A549 (cell line): ENCODE results near the gene ITM2B. TPM values are rescaled to one million over a fixed set of nuclear protein-coding genes. Genes with fewer than 3 reads are reported as not detected.
A peak's percentile ranks its signal among the peaks of the same experiment; 100 is the strongest.
"Not testable (repeated sequence)": the region's sequence is repeated elsewhere in the genome, so short reads cannot be mapped to it uniquely, and the experiment has no call there.

Source experiments
- ATAC-seq, 2 experiments: fragments of 200-7000 bp in 1 of 2; fragments of >200 bp in 1 of 2; cut with Nextera tagmentation in 1 of 2; cut with Tn5 transposase in 1 of 2; 3 replicates each; pipeline versions ENCODE4 v1.8.0 to v1.9.1; 2018 to 2020; ENCODE audit warnings: mild to moderate bottlenecking in 1 of 2, moderate library complexity in 1 of 2
- CTCF ChIA-PET: fragments of 300-600 bp; sonication (Branson Sonifier 250); formaldehyde crosslinking; extraction: SDS; loops from one replicate; lab custom pipeline; 2021; ENCODE audit warnings: antibody characterized with exemption, inconsistent platforms; lab: Yijun Ruan, JAX
- POLR2A ChIA-PET: fragments of 350-600 bp; formaldehyde crosslinking; extraction: SDS; loops from one replicate; lab custom pipeline; 2021; ENCODE audit warnings: antibody characterized with exemption, inconsistent platforms; lab: Yijun Ruan, JAX
- DNase-seq, 2 experiments: peaks; one replicate each; pipeline versions ENCODE4 v3.0.0 to v3.0.0-alpha.2; 2011 to 2016; ENCODE audit warnings: low read depth in 1 of 2, low spot score in 1 of 2
- FAIRE-seq: peaks from 2 replicates; lab custom pipeline; 2011; peaks lifted over from hg19 to GRCh38; lab: Jason Lieb, UNC
- H3K27ac ChIP-seq, 2 experiments: fragments of >200 bp; sonication (Bioruptor Twin); formaldehyde crosslinking; 3 replicates each; pipeline ENCODE4 v1.5.1; 2016 to 2017
- H3K4me1 ChIP-seq: fragments of >200 bp; sonication (Bioruptor Twin); formaldehyde crosslinking; 3 replicates; pipeline ENCODE4 v1.6.1; 2016
- H3K4me2 ChIP-seq: fragments of >200 bp; sonication (Bioruptor Twin); formaldehyde crosslinking; 3 replicates; pipeline ENCODE4 v1.6.1; 2016
- H3K4me3 ChIP-seq: fragments of >200 bp; sonication (Bioruptor Twin); formaldehyde crosslinking; 3 replicates; pipeline ENCODE4 v1.5.1; 2016
- H3K9me3 ChIP-seq: fragments of >200 bp; sonication (Bioruptor Twin); formaldehyde crosslinking; 3 replicates; pipeline ENCODE4 v1.6.1; 2016
- ATOH8 ChIP-seq: fragments of 250-450 bp; sonication (Bioruptor Pico); IDR thresholded peaks from 2 replicates; pipeline ENCODE4 v1.5.0; 2020; ENCODE audit warnings: low read depth, mild to moderate bottlenecking, moderate library complexity
- BHLHE40 ChIP-seq: IDR thresholded peaks from 2 replicates; pipeline ENCODE4 v1.6.1; 2012; ENCODE audit warnings: low read depth, low read length, inconsistent platforms
- CEBPB ChIP-seq, 2 experiments: fragments of >200 bp in 1 of 2; sonication (Bioruptor Twin) in 1 of 2; formaldehyde crosslinking in 1 of 2; IDR thresholded peaks; 2 replicates each; pipeline ENCODE4 v1.6.1; 2012 to 2016
- CHD2 ChIP-seq: fragments of 150-350 bp; IDR thresholded peaks from 2 replicates; pipeline ENCODE4 v1.6.1; 2014; ENCODE audit warnings: low read length; ENCODE audit not compliant: partially characterized antibody
- CHD4 ChIP-seq: fragments of 200-600 bp; sonication (generic); IDR thresholded peaks from 2 replicates; pipeline ENCODE4 v1.6.1; 2016; ENCODE audit warnings: antibody characterized with exemption, mild to moderate bottlenecking, borderline replicate concordance
- E2F6 ChIP-seq: IDR thresholded peaks from 2 replicates; pipeline ENCODE4 v1.6.1; 2012; ENCODE audit warnings: low read depth, borderline replicate concordance
- EHF ChIP-seq: fragments of 250-450 bp; sonication (Bioruptor Pico); IDR thresholded peaks from 2 replicates; pipeline ENCODE4 v1.5.0; 2020; ENCODE audit warnings: mild to moderate bottlenecking
- EP300 ChIP-seq, 2 experiments: fragments of >200 bp; sonication (Bioruptor Twin); formaldehyde crosslinking; IDR thresholded peaks; 2 replicates in 1 of 2; 3 replicates in 1 of 2; pipeline ENCODE4 v1.6.1; 2016 to 2017
- ESRRA ChIP-seq: fragments of 150-350 bp; IDR thresholded peaks from 2 replicates; pipeline ENCODE4 v1.6.1; 2014; ENCODE audit warnings: mild to moderate bottlenecking, low read length, borderline replicate concordance
- FOSL2 ChIP-seq, 2 experiments: fragments of 450-650 bp in 1 of 2; fragments of >200 bp in 1 of 2; sonication (Bioruptor Twin) in 1 of 2; formaldehyde crosslinking; IDR thresholded peaks; 2 replicates each; pipeline versions ENCODE4 v1.5.0 to v1.6.1; 2016 to 2020; ENCODE audit warnings: mild to moderate bottlenecking in 1 of 2, moderate library complexity in 1 of 2
- FOXS1 ChIP-seq: fragments of 250-450 bp; sonication (Bioruptor Pico); IDR thresholded peaks from 2 replicates; pipeline ENCODE4 v1.5.0; 2020; ENCODE audit warnings: mild to moderate bottlenecking, moderate library complexity
- HDAC2 ChIP-seq: fragments of 200-600 bp; sonication (generic); IDR thresholded peaks from 2 replicates; pipeline ENCODE4 v1.6.1; 2016
- HES2 ChIP-seq: fragments of >200 bp; sonication (Bioruptor Twin); formaldehyde crosslinking; IDR thresholded peaks from 2 replicates; pipeline ENCODE4 v1.6.1; 2016
- JUNB ChIP-seq: fragments of >200 bp; sonication (Bioruptor Twin); formaldehyde crosslinking; IDR thresholded peaks from 2 replicates; pipeline ENCODE4 v1.6.1; 2016
- KDM1A ChIP-seq: fragments of 200-600 bp; sonication (generic); IDR thresholded peaks from 2 replicates; pipeline ENCODE4 v1.6.1; 2016; ENCODE audit warnings: low read depth, mild to moderate bottlenecking
- KDM5A ChIP-seq: fragments of 200-600 bp; sonication (generic); IDR thresholded peaks from 2 replicates; pipeline ENCODE4 v1.6.1; 2016; ENCODE audit warnings: antibody characterized with exemption, mild to moderate bottlenecking
- MAFK ChIP-seq: fragments of 450-650 bp; IDR thresholded peaks from 2 replicates; pipeline ENCODE4 v1.6.1; 2014; ENCODE audit not compliant: partially characterized antibody
- NR3C1 ChIP-seq: fragments of >200 bp; sonication (Bioruptor Twin); formaldehyde crosslinking; IDR thresholded peaks from 3 replicates; pipeline ENCODE4 v1.6.1; 2017
- RAD21 ChIP-seq, 2 experiments: fragments of >200 bp in 1 of 2; sonication (Bioruptor Twin) in 1 of 2; formaldehyde crosslinking in 1 of 2; IDR thresholded peaks in 1 of 2; conservative IDR thresholded peaks in 1 of 2; 2 replicates in 1 of 2; 3 replicates in 1 of 2; pipeline ENCODE4 v1.6.1; 2012 to 2018; ENCODE audit warnings: inconsistent platforms in 1 of 2
- SREBF2 ChIP-seq: fragments of 450-650 bp; IDR thresholded peaks from 2 replicates; pipeline ENCODE4 v1.6.1; 2014; ENCODE audit warnings: mild to moderate bottlenecking, moderate library complexity
- ZSCAN20 ChIP-seq: fragments of 250-450 bp; sonication (Bioruptor Pico); IDR thresholded peaks from 2 replicates; pipeline ENCODE4 v1.8.0; 2022; ENCODE audit warnings: mild to moderate bottlenecking, moderate library complexity
- WGBS: methylation state at CpG from one replicate; pipeline ENCODE4 v1.1.6; 2017; ENCODE audit errors: missing lambda C conversion rate; 5-methylcytosine and 5-hydroxymethylcytosine counted together
- polyA plus RNA-seq, 4 experiments: library from polyadenylated mRNA; depleted of rRNA in 3 of 4; stranded (reverse); fragments of >200 nt; fragmentation: RNase III in 1 of 4; extraction: RNeasy Plus Mini Kit Qiagen cat#74134 plus additional on column Dnase treatment in 1 of 4; gene quantifications; 2 replicates in 3 of 4; 3 replicates in 1 of 4; pipeline ENCODE4 v1.2.3, GENCODE V29; 2011 to 2017

The ITM2B gene
- polyA plus RNA-seq, 2 of the 4 experiments (the other 2 are of a cell fraction) = 116 to 226 TPM

- POLR2A ChIA-PET = no interaction called here
- CTCF ChIA-PET = no interaction called here
- no peaks in the 10 kb centered on the region for H3K4me1 ChIP-seq
- no peak overlapping the region for H3K4me3 ChIP-seq
- no peak for ATAC-seq
- H3K27ac ChIP-seq = no peak overlapping the region
- no peak overlapping the region for H3K4me2 ChIP-seq
- FAIRE-seq = no peak
- no peak for TF ChIP-seq FOXS1
- TF ChIP-seq HDAC2 = no peak
- no peak for TF ChIP-seq KDM1A
- TF ChIP-seq ZSCAN20 (CRISPR knock-in tag) = no peak
- no peak for TF ChIP-seq RAD21 (conservative IDR thresholded peaks at IDR 0.05 in 1 of 2, IDR thresholded peaks at IDR 0.05 in 1 of 2)
- no peak for TF ChIP-seq ATOH8 (CRISPR knock-in tag)
- TF ChIP-seq EP300 (IDR thresholded peaks at IDR 0.05) = no peak
- no peak for TF ChIP-seq CHD2
- no peak for TF ChIP-seq HES2
- no peak for TF ChIP-seq NR3C1
- TF ChIP-seq KDM5A = no peak
- TF ChIP-seq SREBF2 = no peak
- TF ChIP-seq E2F6 = no peak
- no peak for TF ChIP-seq EHF (CRISPR knock-in tag)
- TF ChIP-seq MAFK = no peak
- H3K9me3 ChIP-seq = no peaks in the 10 kb centered on the region
- 39% methylated on average over 4 of the region's 4 CpGs for WGBS
- DNase-seq = no peak
These were observed 33.5 kb upstream of the ITM2B start for GRCh38 chr13:48199404-48199946.

- POLR2A ChIA-PET = interaction anchor here (0.5 kb wide), 1 partner anchor 29 kb away, joined by 4 read pairs; no protein-coding TSS in a partner anchor
- Histone ChIP-seq H3K27ac (no peak overlapping the region), H3K4me1 (no peaks in the 10 kb centered on the region), H3K4me2 (no peak overlapping the region)
- no peak for FAIRE-seq
- no peak for ATAC-seq
- TF ChIP-seq ESRRA = no peak
- TF ChIP-seq, all 56 proteins: peak for 0
- no peak for DNase-seq
- Histone ChIP-seq H3K9me3 (no peaks in the 10 kb centered on the region), H3K4me3 (no peak overlapping the region)
- WGBS = 80% methylated on average over 1 of the region's 3 CpGs
- CTCF ChIA-PET = no interaction called here
These were observed 32.0 kb upstream of the ITM2B start for GRCh38 chr13:48201044-48201443.

GRCh38 chr13:48207207-48207606, 25.8 kb upstream of the ITM2B start:
- H3K4me1 ChIP-seq, H3K27ac ChIP-seq, H3K4me2 ChIP-seq, CTCF ChIA-PET, H3K4me3 ChIP-seq, DNase-seq, FAIRE-seq, H3K9me3 ChIP-seq, POLR2A ChIA-PET, ATAC-seq: not testable (repeated sequence)
- 63% methylated on average over 4 of the region's 4 CpGs for WGBS

GRCh38 chr13:48210178-48210577, 22.8 kb upstream of the ITM2B start:
- H3K4me3 ChIP-seq = no peak overlapping the region
- ATAC-seq (peak; percentile 53 to 66; a peak in 4 of 6 replicates), DNase-seq (peak; percentile 8 to 23), FAIRE-seq (no peak)
- H3K4me1 ChIP-seq = 0 out of 3 replicates have a peak, but pooled peaks cover 5% of the 10 kb centered on the region
- POLR2A ChIA-PET = no interaction called here
- 26% methylated on average over 3 of the region's 3 CpGs for WGBS
- peak overlapping the region; percentile 6; the same call in 1 of the 3 replicates for H3K4me2 ChIP-seq
- CTCF ChIA-PET = no interaction called here
- TF ChIP-seq CEBPB (IDR thresholded peaks at IDR 0.05) (peak; percentile 76 to 77; a peak in 3 of 4 replicates), BHLHE40 (no peak), FOSL2 (IDR thresholded peaks at IDR 0.05) (peak; percentile 26; the same call in 1 of the 2 replicates), FOSL2 (CRISPR knock-in tag; IDR thresholded peaks at IDR 0.05) (peak; percentile 47), JUNB (0 out of 2 replicates have a peak, but pooled peaks have one; percentile 15), CHD4 (no peak), HES2 (no peak)
- no peak overlapping the region for H3K27ac ChIP-seq
- H3K9me3 ChIP-seq = no peaks in the 10 kb centered on the region
